PFSK-1 (cell line): ENCODE results near the gene F12.

ENCODE experiments used
- POLR2AphosphoS5 ChIP-seq: IDR thresholded peaks from 2 replicates; pipeline ENCODE4 v1.6.1; 2012; ENCODE audit warnings: low read depth, mild to moderate bottlenecking, control low read depth, low read length, moderate library complexity
- SIN3A ChIP-seq: IDR thresholded peaks from 2 replicates; pipeline ENCODE4 v1.6.1; 2012; ENCODE audit warnings: mild to moderate bottlenecking, low read length, moderate library complexity, borderline replicate concordance; ENCODE audit not compliant: insufficient read depth
- TAF1 ChIP-seq: IDR thresholded peaks from 2 replicates; pipeline ENCODE4 v1.6.1; 2012; ENCODE audit warnings: low read length, control low read depth, borderline replicate concordance; ENCODE audit not compliant: insufficient read depth
- TF ChIP-seq, protein P1 (sequence below), 2 experiments: IDR thresholded peaks; 2 replicates each; pipeline versions ENCODE4 v1.6.1 to v1.8.0; 2011 to 2012; ENCODE audit warnings: low read depth in 2 of 2, low read length in 2 of 2, control low read depth in 1 of 2, inconsistent platforms in 1 of 2, mild to moderate bottlenecking in 1 of 2, moderate library complexity in 1 of 2; ENCODE audit not compliant: insufficient read depth in 1 of 2

DNA sequence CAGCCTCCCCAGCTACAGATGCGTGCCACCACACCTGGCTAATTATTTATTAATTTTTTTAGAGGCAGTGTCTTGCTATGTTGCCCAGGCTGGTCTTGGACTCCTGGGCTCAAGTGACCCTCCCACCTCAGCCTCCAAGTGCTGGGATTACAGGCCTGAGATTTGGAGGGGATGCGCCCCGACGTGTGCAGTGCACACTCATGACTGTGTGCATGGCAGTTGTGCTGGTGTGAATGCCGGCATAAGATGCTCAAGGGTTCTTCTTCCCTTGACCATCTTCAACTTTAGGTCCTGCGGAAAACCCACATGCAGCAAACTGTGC, 28.6 kb downstream of the F12 start:
- TF ChIP-seq POLR2AphosphoS5 (no peak), TAF1 (no peak), SIN3A (no peak)
- TF ChIP-seq, protein P1, sequence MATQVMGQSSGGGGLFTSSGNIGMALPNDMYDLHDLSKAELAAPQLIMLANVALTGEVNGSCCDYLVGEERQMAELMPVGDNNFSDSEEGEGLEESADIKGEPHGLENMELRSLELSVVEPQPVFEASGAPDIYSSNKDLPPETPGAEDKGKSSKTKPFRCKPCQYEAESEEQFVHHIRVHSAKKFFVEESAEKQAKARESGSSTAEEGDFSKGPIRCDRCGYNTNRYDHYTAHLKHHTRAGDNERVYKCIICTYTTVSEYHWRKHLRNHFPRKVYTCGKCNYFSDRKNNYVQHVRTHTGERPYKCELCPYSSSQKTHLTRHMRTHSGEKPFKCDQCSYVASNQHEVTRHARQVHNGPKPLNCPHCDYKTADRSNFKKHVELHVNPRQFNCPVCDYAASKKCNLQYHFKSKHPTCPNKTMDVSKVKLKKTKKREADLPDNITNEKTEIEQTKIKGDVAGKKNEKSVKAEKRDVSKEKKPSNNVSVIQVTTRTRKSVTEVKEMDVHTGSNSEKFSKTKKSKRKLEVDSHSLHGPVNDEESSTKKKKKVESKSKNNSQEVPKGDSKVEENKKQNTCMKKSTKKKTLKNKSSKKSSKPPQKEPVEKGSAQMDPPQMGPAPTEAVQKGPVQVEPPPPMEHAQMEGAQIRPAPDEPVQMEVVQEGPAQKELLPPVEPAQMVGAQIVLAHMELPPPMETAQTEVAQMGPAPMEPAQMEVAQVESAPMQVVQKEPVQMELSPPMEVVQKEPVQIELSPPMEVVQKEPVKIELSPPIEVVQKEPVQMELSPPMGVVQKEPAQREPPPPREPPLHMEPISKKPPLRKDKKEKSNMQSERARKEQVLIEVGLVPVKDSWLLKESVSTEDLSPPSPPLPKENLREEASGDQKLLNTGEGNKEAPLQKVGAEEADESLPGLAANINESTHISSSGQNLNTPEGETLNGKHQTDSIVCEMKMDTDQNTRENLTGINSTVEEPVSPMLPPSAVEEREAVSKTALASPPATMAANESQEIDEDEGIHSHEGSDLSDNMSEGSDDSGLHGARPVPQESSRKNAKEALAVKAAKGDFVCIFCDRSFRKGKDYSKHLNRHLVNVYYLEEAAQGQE (IDR thresholded peaks at IDR 0.05; ENCODE audit: insufficient read depth in 1 of 2, low read depth in 2 of 2, low read length in 2 of 2): no peak
